ENCODE measurements around the gene RAB3GAP2.
A peak's percentile ranks its signal among the peaks of the same experiment; 100 is the strongest.
"Not testable (repeated sequence)": the region's sequence is repeated elsewhere in the genome, so short reads cannot be mapped to it uniquely, and the experiment has no call there.

Gene RAB3GAP2

DNA sequence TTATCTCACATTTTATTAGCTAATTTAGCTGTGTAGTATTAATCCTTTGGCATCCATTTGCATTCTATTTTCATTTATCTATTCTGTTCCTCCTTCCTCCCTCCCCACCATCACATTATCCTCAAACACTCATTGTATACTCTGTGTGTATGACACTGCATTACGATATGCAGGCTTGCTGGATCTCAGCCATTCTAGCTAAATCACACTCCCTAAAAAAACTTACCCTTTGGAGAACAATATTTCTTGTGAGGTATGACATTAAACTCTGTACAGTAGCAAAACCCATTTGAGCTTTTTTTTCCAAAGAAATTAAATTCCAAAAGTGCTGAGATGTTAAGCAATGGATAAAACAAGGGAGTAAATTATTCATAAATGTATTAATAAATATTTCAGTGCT is 11.4 kb upstream of the RAB3GAP2 start:
- H3K27ac ChIP-seq (ENCODE audit: low read depth, low read length), result no peak overlapping the region
- no peaks in the 10 kb centered on the region for H3K9me3 ChIP-seq (ENCODE audit: control insufficient read depth, insufficient read depth, low read depth, low read length)
- H3K9ac ChIP-seq (ENCODE audit: low read length), result no peak overlapping the region
- no peak overlapping the region for H3K4me3 ChIP-seq (ENCODE audit: low read depth, low read length)
- no peaks in the 10 kb centered on the region for H3K27me3 ChIP-seq (ENCODE audit: control insufficient read depth, insufficient read depth, low read length)
- no peaks in the 10 kb centered on the region for H3K36me3 ChIP-seq (ENCODE audit: control insufficient read depth, insufficient read depth, low read length)
- H3K4me1 ChIP-seq (ENCODE audit: control insufficient read depth, insufficient read depth, low read length), result no peaks in the 10 kb centered on the region

DNA sequence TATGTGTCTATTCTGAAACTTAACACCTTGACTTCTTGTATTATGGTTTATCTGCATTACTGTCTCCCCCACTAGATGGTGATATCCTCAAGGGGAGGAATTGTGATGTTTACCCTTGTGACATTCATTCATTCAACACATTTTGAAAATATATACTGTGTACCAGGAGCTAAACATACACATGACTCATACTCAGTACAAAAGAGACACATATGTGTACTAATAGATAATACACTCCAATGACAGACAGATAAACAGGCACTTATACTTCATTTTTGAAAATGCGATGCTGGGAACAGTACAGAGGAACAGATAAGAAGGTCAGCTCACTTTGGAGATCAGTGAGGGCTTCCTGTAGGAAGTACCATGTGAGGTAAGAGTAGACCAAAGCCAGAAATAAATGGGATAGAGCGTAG is 8.9 kb upstream of the RAB3GAP2 start:
- H3K9me3 ChIP-seq (ENCODE audit: control insufficient read depth, insufficient read depth, low read depth, low read length), result no peaks in the 10 kb centered on the region
- H3K4me3 ChIP-seq (ENCODE audit: low read depth, low read length), result no peak overlapping the region
- no peaks in the 10 kb centered on the region for H3K27me3 ChIP-seq (ENCODE audit: control insufficient read depth, insufficient read depth, low read length)
- no peak overlapping the region for H3K9ac ChIP-seq (ENCODE audit: low read length)
- H3K36me3 ChIP-seq (ENCODE audit: control insufficient read depth, insufficient read depth, low read length), result no peaks in the 10 kb centered on the region
- H3K4me1 ChIP-seq (ENCODE audit: control insufficient read depth, insufficient read depth, low read length), result no peaks in the 10 kb centered on the region
- H3K27ac ChIP-seq (ENCODE audit: low read depth, low read length), result no peak overlapping the region

DNA sequence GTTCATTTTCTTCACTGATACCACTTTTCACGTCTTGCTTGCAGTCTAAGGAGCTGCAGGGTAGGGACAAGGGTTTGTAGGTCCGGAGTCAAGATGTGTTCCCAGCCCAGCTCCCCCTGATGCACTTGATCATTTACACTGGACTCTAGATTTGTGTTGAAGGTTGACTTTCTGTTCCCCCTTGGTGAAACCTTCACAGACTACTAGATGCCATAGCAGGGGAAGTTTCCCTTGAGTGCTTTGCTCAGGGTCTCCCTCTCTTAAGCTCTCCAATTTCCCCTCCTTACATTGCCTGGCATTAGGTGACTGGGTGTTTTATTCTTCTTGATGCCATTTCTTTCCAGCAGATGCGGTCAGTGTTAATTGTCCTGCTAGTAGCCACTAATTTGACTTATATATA is 8.0 kb upstream of the RAB3GAP2 start:
- H3K27ac ChIP-seq (ENCODE audit: low read depth, low read length), result no peak overlapping the region
- no peaks in the 10 kb centered on the region for H3K9me3 ChIP-seq (ENCODE audit: control insufficient read depth, insufficient read depth, low read depth, low read length)
- no peaks in the 10 kb centered on the region for H3K36me3 ChIP-seq (ENCODE audit: control insufficient read depth, insufficient read depth, low read length)
- no peaks in the 10 kb centered on the region for H3K27me3 ChIP-seq (ENCODE audit: control insufficient read depth, insufficient read depth, low read length)
- H3K9ac ChIP-seq (ENCODE audit: low read length), result no peak overlapping the region
- H3K4me3 ChIP-seq (ENCODE audit: low read depth, low read length), result no peak overlapping the region
- H3K4me1 ChIP-seq (ENCODE audit: control insufficient read depth, insufficient read depth, low read length), result no peaks in the 10 kb centered on the region

DNA sequence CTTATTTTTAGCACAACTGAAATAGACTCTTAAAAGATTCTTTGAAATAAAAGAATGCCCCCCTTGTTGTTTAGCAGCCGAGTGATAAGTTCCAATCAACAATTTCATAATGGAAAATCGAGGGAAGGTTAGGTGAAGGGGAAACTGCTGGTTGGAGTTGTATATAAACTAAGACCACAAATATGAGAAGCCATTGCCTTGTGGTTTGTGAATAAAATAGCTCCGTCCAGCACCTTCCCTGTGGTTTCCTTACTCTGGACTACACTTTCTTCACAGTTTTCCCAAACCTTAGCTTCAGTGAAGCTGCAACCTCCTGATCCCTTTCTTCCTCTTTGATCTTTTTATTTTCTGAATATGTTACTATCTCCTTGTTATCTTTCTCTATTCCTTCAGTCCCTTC is 6.7 kb upstream of the RAB3GAP2 start:
- H3K36me3 ChIP-seq (ENCODE audit: control insufficient read depth, insufficient read depth, low read length), result no peaks in the 10 kb centered on the region
- H3K27me3 ChIP-seq (ENCODE audit: control insufficient read depth, insufficient read depth, low read length), result no peaks in the 10 kb centered on the region
- no peaks in the 10 kb centered on the region for H3K9me3 ChIP-seq (ENCODE audit: control insufficient read depth, insufficient read depth, low read depth, low read length)
- peaks cover 6% of the 10 kb centered on the region for H3K4me1 ChIP-seq (ENCODE audit: control insufficient read depth, insufficient read depth, low read length)
- H3K4me3 ChIP-seq (ENCODE audit: low read depth, low read length), result no peak overlapping the region
- H3K9ac ChIP-seq (ENCODE audit: low read length), result no peak overlapping the region
- H3K27ac ChIP-seq (ENCODE audit: low read depth, low read length), result no peak overlapping the region

DNA sequence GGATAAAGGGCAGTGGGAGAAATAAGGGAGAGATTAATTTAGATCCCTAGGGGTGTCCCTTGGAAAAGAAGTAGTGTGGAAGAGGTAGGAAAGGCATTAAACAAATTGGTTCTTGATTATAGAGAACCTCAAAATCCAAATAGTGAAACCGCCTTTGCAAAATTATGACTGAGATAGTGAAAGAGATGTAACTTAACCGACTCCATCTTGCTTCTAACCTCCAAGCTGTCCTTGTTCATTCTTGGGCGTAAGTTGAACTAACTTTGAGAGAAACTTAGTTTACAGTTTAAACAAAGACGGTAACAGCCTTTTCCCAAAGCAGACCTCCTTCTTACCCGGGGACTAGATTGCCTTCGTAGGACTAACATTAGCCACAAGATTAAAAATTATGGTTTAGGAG is 3.2 kb upstream of the RAB3GAP2 start:
- Histone ChIP-seq H3K9ac (ENCODE audit: low read length) (no peak overlapping the region), H3K9me3 (ENCODE audit: control insufficient read depth, insufficient read depth, low read depth, low read length) (no peaks in the 10 kb centered on the region), H3K27me3 (ENCODE audit: control insufficient read depth, insufficient read depth, low read length) (no peaks in the 10 kb centered on the region), H3K4me1 (ENCODE audit: control insufficient read depth, insufficient read depth, low read length) (peaks cover 29% of the 10 kb centered on the region), H3K36me3 (ENCODE audit: control insufficient read depth, insufficient read depth, low read length) (no peaks in the 10 kb centered on the region), H3K4me3 (ENCODE audit: low read depth, low read length) (no peak overlapping the region), H3K27ac (ENCODE audit: low read depth, low read length) (no peak overlapping the region)

DNA sequence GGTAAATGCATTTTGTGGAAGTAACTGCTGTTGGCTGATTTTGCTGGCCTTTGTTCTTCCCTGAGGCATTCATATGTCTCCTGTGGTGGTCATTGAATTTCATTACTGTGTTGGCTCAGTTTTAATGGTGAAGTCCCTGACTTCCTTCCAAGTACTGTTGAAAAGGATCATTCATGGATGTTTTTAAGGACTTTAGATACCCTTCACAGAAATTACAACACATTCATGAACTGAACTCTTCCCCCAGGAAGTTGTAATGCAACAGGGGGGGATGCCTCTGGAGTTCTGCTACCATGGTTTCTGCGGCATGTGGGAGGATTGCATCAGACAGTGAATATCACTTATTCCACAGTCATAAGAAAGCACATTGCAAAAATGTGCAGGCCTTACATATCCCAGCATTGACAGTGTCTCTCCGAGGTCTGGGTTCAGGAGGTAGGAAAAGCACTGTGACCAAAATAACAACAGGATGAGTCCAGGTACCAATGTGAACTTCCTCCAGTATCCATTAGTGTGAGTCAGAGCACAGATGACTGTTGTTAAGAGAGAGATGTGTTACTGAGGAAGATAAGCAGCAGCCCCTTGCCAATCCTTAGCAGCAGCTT is 2.1 kb upstream of the RAB3GAP2 start:
- Histone ChIP-seq H3K4me1 (ENCODE audit: control insufficient read depth, insufficient read depth, low read length) (peaks cover 30% of the 10 kb centered on the region), H3K36me3 (ENCODE audit: control insufficient read depth, insufficient read depth, low read length) (peaks cover 5% of the 10 kb centered on the region; the same call in 1 of the 2 replicates), H3K27me3 (ENCODE audit: control insufficient read depth, insufficient read depth, low read length) (no peaks in the 10 kb centered on the region), H3K9me3 (ENCODE audit: control insufficient read depth, insufficient read depth, low read depth, low read length) (no peaks in the 10 kb centered on the region), H3K27ac (ENCODE audit: low read depth, low read length) (peak overlapping the region; percentile 41; the same call in 1 of the 2 replicates), H3K4me3 (ENCODE audit: low read depth, low read length) (no peak overlapping the region), H3K9ac (ENCODE audit: low read length) (no peak overlapping the region)

DNA sequence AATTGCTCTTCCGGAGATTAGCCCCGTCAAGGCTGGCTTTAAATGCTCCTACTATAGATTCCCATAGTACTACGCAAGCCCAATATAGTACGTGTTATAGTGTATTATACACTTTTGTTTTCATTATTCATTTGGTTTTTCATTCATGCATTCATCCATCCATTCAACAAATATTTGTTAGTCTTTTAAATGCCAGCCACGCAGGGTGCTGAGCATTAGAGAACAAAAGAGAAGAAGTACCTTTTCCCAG is 513 bp upstream of the RAB3GAP2 start:
- peak overlapping the region; percentile 75 for H3K27ac ChIP-seq (ENCODE audit: low read depth, low read length)
- H3K4me1 ChIP-seq (ENCODE audit: control insufficient read depth, insufficient read depth, low read length), result peaks cover 30% of the 10 kb centered on the region
- peak overlapping the region; percentile 44 for H3K9ac ChIP-seq (ENCODE audit: low read length)
- peak overlapping the region; percentile 95 for H3K4me3 ChIP-seq (ENCODE audit: low read depth, low read length)
- H3K9me3 ChIP-seq (ENCODE audit: control insufficient read depth, insufficient read depth, low read depth, low read length), result no peaks in the 10 kb centered on the region
- no peaks in the 10 kb centered on the region for H3K27me3 ChIP-seq (ENCODE audit: control insufficient read depth, insufficient read depth, low read length)
- H3K36me3 ChIP-seq (ENCODE audit: control insufficient read depth, insufficient read depth, low read length), result peaks cover 19% of the 10 kb centered on the region

DNA sequence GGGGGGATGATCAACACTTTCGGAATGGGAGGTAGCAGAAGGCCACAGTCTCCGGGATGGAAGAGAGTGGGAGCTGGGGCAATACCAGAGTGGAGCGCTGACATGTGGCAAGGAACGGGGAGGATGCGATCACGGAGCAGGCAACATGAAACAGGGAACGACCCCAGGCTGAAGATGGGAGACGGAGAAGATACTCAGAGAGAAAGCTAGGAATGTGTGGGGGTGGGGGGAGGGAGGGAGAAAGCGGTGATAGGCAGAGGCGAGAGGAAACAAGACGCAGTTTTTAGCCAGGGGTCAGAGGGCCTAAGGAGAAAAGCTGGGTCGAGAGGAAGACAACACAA is 577 bp downstream of the RAB3GAP2 start:
- Histone ChIP-seq H3K36me3 (ENCODE audit: control insufficient read depth, insufficient read depth, low read length) (peaks cover 30% of the 10 kb centered on the region), H3K27me3 (ENCODE audit: control insufficient read depth, insufficient read depth, low read length) (no peaks in the 10 kb centered on the region), H3K27ac (ENCODE audit: low read depth, low read length) (peak overlapping the region; percentile 71; the same call in 1 of the 2 replicates), H3K9ac (ENCODE audit: low read length) (peak overlapping the region; percentile 95), H3K9me3 (ENCODE audit: control insufficient read depth, insufficient read depth, low read depth, low read length) (no peaks in the 10 kb centered on the region; the same call in 1 of the 2 replicates), H3K4me1 (ENCODE audit: control insufficient read depth, insufficient read depth, low read length) (peaks cover 30% of the 10 kb centered on the region), H3K4me3 (ENCODE audit: low read depth, low read length) (peak overlapping the region; percentile 95)

DNA sequence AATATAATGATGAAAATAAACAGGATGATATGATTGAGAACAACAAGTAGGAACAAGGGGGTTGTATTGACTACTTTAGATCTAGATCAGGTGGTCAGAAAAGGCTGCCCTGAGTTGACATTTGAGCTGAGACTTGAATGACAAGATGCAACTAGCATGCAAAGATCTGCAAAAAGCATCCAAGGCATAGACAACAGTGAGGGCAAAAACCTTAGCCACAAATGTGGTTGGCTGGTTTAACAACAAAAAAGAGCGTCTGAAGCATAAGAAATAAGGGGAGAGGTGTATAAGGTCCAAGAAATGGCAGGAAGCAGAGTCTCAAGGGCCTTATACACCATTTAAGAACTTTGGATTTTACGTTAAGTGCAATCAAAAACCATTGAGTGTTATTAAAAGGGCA is 3.2 kb downstream of the RAB3GAP2 start:
- no peak overlapping the region for H3K9ac ChIP-seq (ENCODE audit: low read length)
- H3K27me3 ChIP-seq (ENCODE audit: control insufficient read depth, insufficient read depth, low read length), result no peaks in the 10 kb centered on the region
- H3K4me3 ChIP-seq (ENCODE audit: low read depth, low read length), result no peak overlapping the region
- H3K27ac ChIP-seq (ENCODE audit: low read depth, low read length), result no peak overlapping the region
- peaks cover 24% of the 10 kb centered on the region for H3K4me1 ChIP-seq (ENCODE audit: control insufficient read depth, insufficient read depth, low read length)
- H3K36me3 ChIP-seq (ENCODE audit: control insufficient read depth, insufficient read depth, low read length), result peaks cover 43% of the 10 kb centered on the region
- H3K9me3 ChIP-seq (ENCODE audit: control insufficient read depth, insufficient read depth, low read depth, low read length), result peaks cover 2% of the 10 kb centered on the region; the same call in 1 of the 2 replicates

DNA sequence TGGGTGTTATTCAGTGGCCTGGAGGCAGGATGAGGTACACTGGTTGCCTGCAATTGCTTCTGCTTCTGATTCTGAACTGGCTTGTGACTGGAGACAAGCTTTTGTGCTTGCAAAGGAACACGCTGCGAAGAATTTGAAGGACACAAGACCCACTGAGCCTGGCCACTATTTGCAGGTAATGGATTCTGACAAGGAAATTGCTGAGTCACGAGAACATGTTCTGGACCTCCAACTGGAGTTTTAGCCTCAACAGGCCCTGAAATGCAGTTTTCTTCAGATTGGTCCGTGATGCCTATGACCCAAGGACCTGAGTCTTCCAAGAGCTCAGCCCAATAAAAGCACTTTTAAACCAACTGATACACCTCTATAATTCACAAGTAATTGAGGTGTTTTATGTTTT is 4.6 kb downstream of the RAB3GAP2 start:
- peaks cover 11% of the 10 kb centered on the region for H3K4me1 ChIP-seq (ENCODE audit: control insufficient read depth, insufficient read depth, low read length)
- H3K36me3 ChIP-seq (ENCODE audit: control insufficient read depth, insufficient read depth, low read length), result peaks cover 49% of the 10 kb centered on the region
- no peak overlapping the region for H3K9ac ChIP-seq (ENCODE audit: low read length)
- peaks cover 7% of the 10 kb centered on the region; the same call in 1 of the 2 replicates for H3K9me3 ChIP-seq (ENCODE audit: control insufficient read depth, insufficient read depth, low read depth, low read length)
- no peak overlapping the region for H3K27ac ChIP-seq (ENCODE audit: low read depth, low read length)
- no peak overlapping the region for H3K4me3 ChIP-seq (ENCODE audit: low read depth, low read length)
- no peaks in the 10 kb centered on the region for H3K27me3 ChIP-seq (ENCODE audit: control insufficient read depth, insufficient read depth, low read length)

DNA sequence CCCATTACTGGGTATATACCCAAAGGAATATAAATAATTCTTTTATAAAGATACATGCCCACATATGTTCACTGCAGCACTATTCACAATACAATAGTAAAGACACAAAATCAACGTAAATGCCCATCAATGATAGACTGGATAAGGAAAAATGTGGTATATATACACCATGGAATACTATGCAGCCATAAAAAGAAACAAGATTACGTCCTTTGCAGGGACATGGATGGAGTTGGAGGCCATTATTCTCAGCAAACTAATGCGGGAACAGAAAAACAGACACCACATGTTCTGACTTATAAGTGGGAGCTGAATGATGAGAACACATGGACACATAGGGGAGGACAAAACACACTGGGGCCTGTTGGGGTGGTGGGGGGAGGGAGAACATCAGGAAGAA is 12.0 kb downstream of the RAB3GAP2 start:
- Histone ChIP-seq H3K36me3 (ENCODE audit: control insufficient read depth, insufficient read depth, low read length) (peaks cover 12% of the 10 kb centered on the region), H3K9me3 (ENCODE audit: control insufficient read depth, insufficient read depth, low read depth, low read length) (peaks cover 11% of the 10 kb centered on the region; the same call in 1 of the 2 replicates)
- not testable (repeated sequence) for H3K4me3 ChIP-seq (ENCODE audit: low read depth, low read length); H3K9ac ChIP-seq (ENCODE audit: low read length); H3K27ac ChIP-seq (ENCODE audit: low read depth, low read length); H3K4me1 ChIP-seq (ENCODE audit: control insufficient read depth, insufficient read depth, low read length); H3K27me3 ChIP-seq (ENCODE audit: control insufficient read depth, insufficient read depth, low read length)

DNA sequence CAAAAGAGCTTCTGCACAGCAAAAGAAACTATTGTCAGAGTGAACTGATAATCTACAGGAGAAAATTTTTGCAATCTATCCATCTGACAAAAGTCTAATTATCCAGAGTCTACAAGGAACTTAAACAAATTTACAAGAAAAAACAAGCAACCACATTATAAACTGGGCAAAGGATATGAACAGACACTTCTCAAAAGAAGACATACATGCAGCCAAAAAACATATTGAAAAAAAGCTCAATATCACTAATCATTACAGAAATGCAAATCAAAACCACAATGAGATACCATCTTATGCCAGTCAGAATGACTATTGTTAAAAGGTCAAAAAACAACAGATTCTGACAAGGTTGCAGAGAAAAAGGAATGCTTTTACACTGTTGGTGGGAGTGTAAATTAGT is 12.5 kb downstream of the RAB3GAP2 start:
- H3K27me3 ChIP-seq (ENCODE audit: control insufficient read depth, insufficient read depth, low read length); H3K9ac ChIP-seq (ENCODE audit: low read length); H3K27ac ChIP-seq (ENCODE audit: low read depth, low read length); H3K4me3 ChIP-seq (ENCODE audit: low read depth, low read length); H3K4me1 ChIP-seq (ENCODE audit: control insufficient read depth, insufficient read depth, low read length): not testable (repeated sequence)
- H3K9me3 ChIP-seq (ENCODE audit: control insufficient read depth, insufficient read depth, low read depth, low read length), result peaks cover 11% of the 10 kb centered on the region; the same call in 1 of the 2 replicates
- peaks cover 13% of the 10 kb centered on the region for H3K36me3 ChIP-seq (ENCODE audit: control insufficient read depth, insufficient read depth, low read length)
